ENCODE results near the gene UBE2J2.

UBE2J2 gene

DNA sequence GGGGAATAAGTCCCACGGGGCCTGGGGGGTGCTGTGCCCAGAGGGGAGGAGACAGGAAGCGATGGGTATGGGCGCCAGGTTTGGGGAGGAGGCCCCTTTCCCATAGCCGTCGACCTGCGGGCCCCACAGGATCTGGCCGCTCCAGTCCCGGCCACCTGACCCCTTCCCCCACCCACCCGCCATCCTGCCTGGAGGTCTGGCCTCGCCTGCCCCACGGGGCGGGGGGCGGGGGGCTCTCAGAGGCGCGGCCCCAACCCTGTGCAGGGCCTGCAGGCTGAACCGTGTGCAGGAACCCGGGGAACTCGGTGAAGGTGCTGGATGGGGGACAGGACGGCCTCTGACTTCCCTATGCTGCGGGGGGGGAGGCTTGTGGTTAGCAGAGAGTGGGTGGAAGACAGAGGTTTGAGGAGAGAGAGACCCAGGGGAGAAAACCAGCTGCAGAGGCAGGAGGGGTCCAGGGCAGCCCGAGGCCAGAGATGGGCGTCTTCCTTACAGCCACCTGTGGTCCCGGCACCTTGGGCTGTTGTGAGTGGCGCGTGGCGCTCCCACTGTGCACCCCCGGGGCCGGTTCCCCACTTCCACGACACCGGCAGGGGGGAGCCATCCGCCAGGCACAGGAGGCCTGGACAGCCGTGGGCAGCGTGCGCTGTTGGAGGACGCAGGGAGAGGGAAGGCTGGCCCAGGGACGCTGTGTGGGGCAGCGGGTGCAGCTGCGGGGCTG is 64.8 kb downstream of the UBE2J2 start:
- DNase-seq, result peak; percentile 73

GRCh38 chr1:1207571-1207892 is 66.1 kb downstream of the UBE2J2 start:
- DNase-seq, result no peak

- peak; percentile 53 for DNase-seq
These were observed 66.6 kb downstream of the UBE2J2 start for GRCh38 chr1:1206966-1207531.

GRCh38 chr1:1206376-1206965 is 67.2 kb downstream of the UBE2J2 start, which contains the start of gene TNFRSF18:
TNFRSF18 (minus strand) TSS chr1:1206592; CDS start chr1:1206571, 21 bp downstream.
- DNase-seq, result peak; percentile 72

GRCh38 chr1:1205769-1206375 is 67.8 kb downstream of the UBE2J2 start:
- DNase-seq, result no peak

- no peak for DNase-seq
These were observed 68.5 kb downstream of the UBE2J2 start for GRCh38 chr1:1204998-1205768.

- DNase-seq, result no peak
These were observed 69.2 kb downstream of the UBE2J2 start for GRCh38 chr1:1204425-1204920.

Data from stimulated activated CD8-positive, alpha-beta memory T cell treated with anti-CD3 and anti-CD28 coated beads, Interleukin-4, amount 100 ng/mL, for 48 hours (primary cell).